ENCODE results near the gene RGS16.

The RGS16 gene

GRCh38 chr1:182584746-182585145, 19.4 kb downstream of the RGS16 start:
- DNase-seq (ENCODE audit: low read depth, low spot score) = no peak

GRCh38 chr1:182580736-182581135, 23.5 kb downstream of the RGS16 start:
- DNase-seq (ENCODE audit: low read depth, low spot score) = no peak

GRCh38 chr1:182575540-182576149, 28.5 kb downstream of the RGS16 start:
- no peak for DNase-seq (ENCODE audit: low read depth, low spot score)

- no peak for DNase-seq (ENCODE audit: low read depth, low spot score)
Measured at GRCh38 chr1:182574156-182574555, 30.0 kb downstream of the RGS16 start.

- no peak for DNase-seq (ENCODE audit: low read depth, low spot score)
Measured at GRCh38 chr1:182570611-182570970, 33.6 kb downstream of the RGS16 start.

- DNase-seq (ENCODE audit: low read depth, low spot score) = no peak
Measured at GRCh38 chr1:182569939-182570610, 34.1 kb downstream of the RGS16 start.

- no peak for DNase-seq (ENCODE audit: low read depth, low spot score)
Measured at GRCh38 chr1:182568647-182569284, 35.4 kb downstream of the RGS16 start.

- DNase-seq (ENCODE audit: low read depth, low spot score) = no peak
Measured at GRCh38 chr1:182567629-182568028, 36.6 kb downstream of the RGS16 start.

GRCh38 chr1:182565537-182565936, 38.7 kb downstream of the RGS16 start:
- DNase-seq (ENCODE audit: low read depth, low spot score) = no peak

- no peak for DNase-seq (ENCODE audit: low read depth, low spot score)
Measured at GRCh38 chr1:182564406-182565004, 39.7 kb downstream of the RGS16 start.

GRCh38 chr1:182563095-182563494, 41.1 kb downstream of the RGS16 start:
- DNase-seq (ENCODE audit: low read depth, low spot score) = no peak

- no peak for DNase-seq (ENCODE audit: low read depth, low spot score)
Measured at GRCh38 chr1:182561456-182561855, 42.7 kb downstream of the RGS16 start.

GRCh38 chr1:182560392-182560984, 43.7 kb downstream of the RGS16 start:
- no peak for DNase-seq (ENCODE audit: low read depth, low spot score)

GRCh38 chr1:182556279-182556678, 47.9 kb downstream of the RGS16 start:
- no peak for DNase-seq (ENCODE audit: low read depth, low spot score)

GRCh38 chr1:182555493-182555892, 48.7 kb downstream of the RGS16 start:
- no peak for DNase-seq (ENCODE audit: low read depth, low spot score)

GRCh38 chr1:182552527-182552926, 51.7 kb downstream of the RGS16 start:
- DNase-seq (ENCODE audit: low read depth, low spot score) = no peak

- no peak for DNase-seq (ENCODE audit: low read depth, low spot score)
Measured at GRCh38 chr1:182549811-182550210, 54.4 kb downstream of the RGS16 start.

- no peak for DNase-seq (ENCODE audit: low read depth, low spot score)
Measured at GRCh38 chr1:182549346-182549745, 54.8 kb downstream of the RGS16 start.
